HepG2 (cell line): ENCODE results near the gene YIF1A. TPM values are rescaled to one million over a fixed set of nuclear protein-coding genes. Genes with fewer than 3 reads are reported as not detected.
A peak's percentile ranks its signal among the peaks of the same experiment; 100 is the strongest.

Experiments
- ATAC-seq: fragments of 200-7000 bp; cut with Tn5 transposase; 3 replicates; pipeline ENCODE4 v1.9.1; 2020; ENCODE audit warnings: mild to moderate bottlenecking, moderate library complexity
- BruUV-seq: library from RNA; stranded (reverse); fragments of 400-500 nt; replicated peaks from 2 replicates; lab custom pipeline; 2021; lab: Mats Ljungman, UMichigan
- CTCF ChIA-PET: fragments of 300-600 bp; formaldehyde crosslinking; extraction: SDS; loops from one replicate; lab custom pipeline; 2021; ENCODE audit warnings: low total read pairs, inconsistent platforms, low intra/inter-chr PET ratio; lab: Yijun Ruan, JAX
- POLR2A ChIA-PET: fragments of 350-600 bp; sonication (Branson Sonifier 250); formaldehyde crosslinking; loops from one replicate; lab custom pipeline; 2020; ENCODE audit warnings: antibody characterized with exemption, inconsistent platforms; lab: Yijun Ruan, JAX
- DNase-seq: peaks from one replicate; pipeline ENCODE4 v3.0.0-alpha.2; 2015; ENCODE audit warnings: low spot score
- FAIRE-seq: peaks from 3 replicates; lab custom pipeline; 2011; peaks lifted over from hg19 to GRCh38; lab: Jason Lieb, UNC
- H2AFZ ChIP-seq: one replicate; pipeline ENCODE4 v1.6.1; 2011; ENCODE audit warnings: low read length, inconsistent platforms
- H3K27ac ChIP-seq: fragments of 300-600 bp; 3 replicates; pipeline ENCODE4 v1.8.0; 2011; ENCODE audit warnings: mixed run types, mild to moderate bottlenecking, mixed read lengths, low read length, inconsistent platforms; ENCODE audit not compliant: insufficient read depth; ENCODE audit errors: extremely low read length
- H3K27me3 ChIP-seq, 2 experiments: fragments of 200-600 bp in 1 of 2; 2 replicates in 1 of 2; 3 replicates in 1 of 2; pipeline versions ENCODE4 v1.6.0 to v1.8.0; 2011; ENCODE audit warnings: low read length in 2 of 2, mild to moderate bottlenecking in 2 of 2, moderate library complexity in 2 of 2, inconsistent platforms in 1 of 2; ENCODE audit not compliant: insufficient read depth in 2 of 2, control insufficient read depth in 1 of 2
- H3K36me3 ChIP-seq, 2 experiments: fragments of 200-600 bp in 1 of 2; replicated peaks in 1 of 2; 2 replicates in 1 of 2; 3 replicates in 1 of 2; pipeline versions ENCODE4 v1.5.1 to v1.8.0; 2011; ENCODE audit warnings: low read length in 2 of 2, inconsistent platforms in 1 of 2; ENCODE audit not compliant: insufficient read depth in 2 of 2, control insufficient read depth in 1 of 2
- H3K4me1 ChIP-seq: 2 replicates; pipeline ENCODE4 v1.5.1; 2012; ENCODE audit warnings: low read length, inconsistent platforms; ENCODE audit not compliant: insufficient read depth
- H3K4me2 ChIP-seq: 2 replicates; pipeline ENCODE4 v1.6.0; 2011; ENCODE audit warnings: low read depth, low read length, inconsistent platforms
- H3K4me3 ChIP-seq, 3 experiments: fragments of 200-600 bp in 1 of 3; sonication (generic), shearing (Covaris generic) in 1 of 3; replicated peaks in 1 of 3; 2 replicates each; pipeline ENCODE4 v1.5.1; 2011 to 2016; ENCODE audit warnings: low read length in 3 of 3, inconsistent platforms in 2 of 3, low read depth in 2 of 3, mild to moderate bottlenecking in 2 of 3, control low read depth in 1 of 3, mixed read lengths in 1 of 3; ENCODE audit not compliant: insufficient read depth in 1 of 3
- H3K79me2 ChIP-seq: one replicate; pipeline ENCODE4 v1.6.1; 2011; ENCODE audit warnings: low read length, inconsistent platforms; ENCODE audit not compliant: insufficient read depth
- H3K9ac ChIP-seq: 2 replicates; pipeline ENCODE4 v1.6.0; 2011; ENCODE audit warnings: mild to moderate bottlenecking, low read depth, low read length, inconsistent platforms; ENCODE audit not compliant: insufficient read depth
- H3K9me3 ChIP-seq: 2 replicates; pipeline ENCODE4 v1.5.1; 2012; ENCODE audit warnings: mild to moderate bottlenecking, low read length
- H4K20me1 ChIP-seq: 2 replicates; pipeline ENCODE4 v1.6.0; 2011; ENCODE audit warnings: inconsistent platforms, mild to moderate bottlenecking, low read length, moderate library complexity; ENCODE audit not compliant: insufficient read depth
- AGO2 ChIP-seq: fragments of 200-400 bp; formaldehyde crosslinking; optimal IDR thresholded peaks from 2 replicates; pipeline ENCODE3; 2017; ENCODE audit warnings: mild to moderate bottlenecking, low read depth, low read length, moderate library complexity
- CCDC6 ChIP-seq: sonication (generic); formaldehyde crosslinking; IDR thresholded peaks from 2 replicates; pipeline ENCODE4 v1.8.1; 2022; ENCODE audit warnings: mild to moderate bottlenecking, missing genetic modification reagents, moderate library complexity
- FOXC1 ChIP-seq: sonication (generic); formaldehyde crosslinking; IDR thresholded peaks from 2 replicates; pipeline ENCODE4 v1.8.0; 2022; ENCODE audit warnings: mild to moderate bottlenecking, missing genetic modification reagents, borderline replicate concordance
- KLF12 ChIP-seq: sonication (generic); formaldehyde crosslinking; IDR thresholded peaks from 2 replicates; pipeline ENCODE4 v1.4.0; 2020; ENCODE audit warnings: missing genetic modification reagents, borderline replicate concordance
- MBNL3 ChIP-seq: fragments of 250-450 bp; sonication (Bioruptor Pico); conservative IDR thresholded peaks from 2 replicates; pipeline ENCODE4 v1.8.0; 2022; ENCODE audit warnings: mild to moderate bottlenecking, inconsistent platforms
- ZFAT ChIP-seq: sonication (generic); formaldehyde crosslinking; conservative IDR thresholded peaks from 2 replicates; pipeline ENCODE4 v1.8.1; 2023; ENCODE audit warnings: missing genetic modification reagents, inconsistent platforms
- ZFP62 ChIP-seq: sonication (generic); formaldehyde crosslinking; IDR thresholded peaks from 2 replicates; pipeline ENCODE4 v1.4.0; 2020; ENCODE audit warnings: missing genetic modification reagents
- WGBS: methylation state at CpG from one replicate; pipeline ENCODE4 v1.1.6; 2017; ENCODE audit warnings: low lambda C conversion rate; 5-methylcytosine and 5-hydroxymethylcytosine counted together
- in situ Hi-C: cut with HindIII; loops from 2 replicates; pipeline ENCODE4 v1.10.0; 2017; ENCODE audit warnings: low pct_unique_long_range_greater_than_20kb; ENCODE audit not compliant: extremely low pct_ligation_motif_present
- intact Hi-C: fragments of 100-400 bp; cut with micrococcal nuclease; formaldehyde crosslinking; loops from one replicate; pipeline ENCODE4 v1.10.0; 2022; ENCODE audit not compliant: unreplicated experiment
- polyA plus RNA-seq, 8 experiments: library from polyadenylated mRNA; depleted of rRNA in 3 of 8; stranded (reverse) in 7 of 8; unstranded in 1 of 8; fragments of >200 nt; fragmentation: Illumina TruSeq in 4 of 8; extraction: Trizol in 4 of 8; gene quantifications; 2 replicates each; pipeline versions ENCODE4 v1.2.1 to v1.2.3, GENCODE V29; 2011 to 2016; ENCODE audit warnings: low read depth in 4 of 8, missing spikeins in 1 of 8, mixed read lengths in 1 of 8; ENCODE audit not compliant: insufficient read depth in 1 of 8
- total RNA-seq, 5 experiments: library from RNA; depleted of rRNA; stranded (reverse); fragments of >200 nt; fragmentation: Illumina TruSeq; extraction: Trizol; gene quantifications; 2 replicates each; pipeline ENCODE4 v1.2.3, GENCODE V29; 2016; ENCODE audit warnings: low read depth in 1 of 5
- TF ChIP-seq, protein P1 (sequence below): sonication (generic); formaldehyde crosslinking; IDR thresholded peaks from 2 replicates; pipeline ENCODE4 v1.5.0; 2020; ENCODE audit warnings: mild to moderate bottlenecking, missing genetic modification reagents
- TF ChIP-seq, protein P2 (sequence below): sonication (generic); formaldehyde crosslinking; IDR thresholded peaks from 2 replicates; pipeline ENCODE4 v1.5.0; 2020; ENCODE audit warnings: missing genetic modification reagents, mild to moderate bottlenecking, borderline replicate concordance
- TF ChIP-seq, protein P3 (sequence below): sonication (generic); formaldehyde crosslinking; IDR thresholded peaks from 2 replicates; pipeline ENCODE4 v1.4.0; 2020; ENCODE audit warnings: missing genetic modification reagents, borderline replicate concordance
- TF ChIP-seq, protein P4 (sequence below): IDR thresholded peaks from 2 replicates; pipeline ENCODE4 v1.6.1; 2016; ENCODE audit warnings: mild to moderate bottlenecking

The YIF1A gene
- total and polyA plus RNA-seq, 2 of the 13 experiments (the other 11 are each of a cell fraction or from before 2014, with no cell fraction given): 133 to 145 TPM

DNA sequence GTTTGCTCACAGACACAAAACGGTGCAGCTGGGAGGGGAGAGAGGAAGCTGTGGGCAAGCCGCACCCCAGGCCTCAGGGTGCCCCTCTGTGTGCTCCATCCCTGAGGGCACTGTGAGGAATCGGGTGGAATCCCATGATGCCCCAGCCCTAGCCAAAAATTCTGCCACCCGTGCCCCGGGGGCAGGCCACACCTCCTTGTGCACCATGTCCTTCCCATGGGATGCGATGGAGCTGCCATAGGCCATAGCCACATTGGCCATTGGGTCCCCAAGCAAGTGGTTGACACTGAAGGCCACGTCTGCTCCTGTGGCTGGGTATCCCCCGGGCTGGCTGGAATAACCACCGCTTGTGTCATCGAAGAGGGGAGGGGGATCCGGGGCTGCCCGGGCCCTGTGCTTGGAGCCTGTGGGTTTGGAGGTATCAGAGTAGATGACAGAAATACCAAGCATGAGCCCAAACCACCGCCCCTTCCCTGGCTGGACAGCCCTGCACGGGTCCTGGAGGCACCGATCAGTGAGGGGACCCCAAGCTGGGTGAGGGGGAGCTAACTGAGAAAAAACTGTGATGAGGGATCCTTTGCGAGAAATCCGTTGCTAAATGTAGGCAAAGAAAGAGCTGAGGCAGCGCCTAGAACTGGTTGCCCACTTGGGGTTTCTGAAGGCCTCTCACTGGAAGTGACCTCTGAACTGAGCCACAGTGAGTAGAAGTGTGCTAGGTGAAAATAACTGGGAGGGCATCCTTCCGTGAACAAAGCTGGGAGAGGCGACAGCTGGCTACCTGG, 863 bp downstream of the YIF1A start:
- H3K4me1 ChIP-seq: peaks cover 61% of the 10 kb centered on the region
- 1% methylated on average over 6 of the region's 20 CpGs for WGBS
- ATAC-seq (peak; percentile 22), DNase-seq (peak; percentile 39), FAIRE-seq (no peak)
- BruUV-seq: TSS peak; percentile 67
- in situ Hi-C loops (no loop called here), intact Hi-C loops (loop anchor here (2.0 kb wide), 1 partner anchor 19 kb away; the partner anchor contains the start of gene RAB1B)
- peaks cover 5 to 23% of the 10 kb centered on the region in 2 experiments; a peak in 4 of 5 replicates for H3K36me3 ChIP-seq
- no peak overlapping the region for H2AFZ ChIP-seq
- peaks cover 0 to 17% of the 10 kb centered on the region in 2 experiments; a peak in 4 of 5 replicates for H3K27me3 ChIP-seq
- peak overlapping the region; percentile 97 for H3K27ac ChIP-seq
- H3K4me2 ChIP-seq: peak overlapping the region; percentile 94
- CTCF ChIA-PET: interaction anchor here (1.0 kb wide), 1 partner anchor 21 kb away, joined by 3 read pairs; no protein-coding TSS in a partner anchor
- H3K79me2 ChIP-seq: peaks cover 29% of the 10 kb centered on the region
- POLR2A ChIA-PET: interaction anchor here (0.8 to 5.7 kb wide), 17 partner anchors 8 to 397 kb away, joined by 3 to 121 read pairs (median 6); partner anchors contain the start of genes CCDC85B, CD248, DPP3 and MRPL11
- no peaks in the 10 kb centered on the region for H4K20me1 ChIP-seq
- H3K9me3 ChIP-seq: no peaks in the 10 kb centered on the region
- peak overlapping the region; percentile 96 for H3K9ac ChIP-seq
- peak overlapping the region; percentile 79 to 95 (median 88) for H3K4me3 ChIP-seq
- TF ChIP-seq FOXC1 (0 out of 2 replicates have a peak, but pooled peaks have one; percentile 16), AGO2 (peak; percentile 23), MBNL3 (no peak), CCDC6 (no peak), ZFP62 (CRISPR knock-in tag) (no peak), KLF12 (CRISPR knock-in tag) (no peak), ZFAT (CRISPR knock-in tag) (no peak)
- TF ChIP-seq, protein P1, sequence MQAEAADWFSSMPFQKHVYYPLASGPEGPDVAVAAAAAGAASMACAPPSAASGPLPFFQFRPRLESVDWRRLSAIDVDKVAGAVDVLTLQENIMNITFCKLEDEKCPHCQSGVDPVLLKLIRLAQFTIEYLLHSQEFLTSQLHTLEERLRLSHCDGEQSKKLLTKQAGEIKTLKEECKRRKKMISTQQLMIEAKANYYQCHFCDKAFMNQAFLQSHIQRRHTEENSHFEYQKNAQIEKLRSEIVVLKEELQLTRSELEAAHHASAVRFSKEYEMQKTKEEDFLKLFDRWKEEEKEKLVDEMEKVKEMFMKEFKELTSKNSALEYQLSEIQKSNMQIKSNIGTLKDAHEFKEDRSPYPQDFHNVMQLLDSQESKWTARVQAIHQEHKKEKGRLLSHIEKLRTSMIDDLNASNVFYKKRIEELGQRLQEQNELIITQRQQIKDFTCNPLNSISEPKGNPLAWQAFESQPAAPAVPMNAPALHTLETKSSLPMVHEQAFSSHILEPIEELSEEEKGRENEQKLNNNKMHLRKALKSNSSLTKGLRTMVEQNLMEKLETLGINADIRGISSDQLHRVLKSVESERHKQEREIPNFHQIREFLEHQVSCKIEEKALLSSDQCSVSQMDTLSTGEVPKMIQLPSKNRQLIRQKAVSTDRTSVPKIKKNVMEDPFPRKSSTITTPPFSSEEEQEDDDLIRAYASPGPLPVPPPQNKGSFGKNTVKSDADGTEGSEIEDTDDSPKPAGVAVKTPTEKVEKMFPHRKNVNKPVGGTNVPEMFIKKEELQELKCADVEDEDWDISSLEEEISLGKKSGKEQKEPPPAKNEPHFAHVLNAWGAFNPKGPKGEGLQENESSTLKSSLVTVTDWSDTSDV: peak; percentile 79; the same call in 1 of the 2 replicates
- TF ChIP-seq, protein P2, sequence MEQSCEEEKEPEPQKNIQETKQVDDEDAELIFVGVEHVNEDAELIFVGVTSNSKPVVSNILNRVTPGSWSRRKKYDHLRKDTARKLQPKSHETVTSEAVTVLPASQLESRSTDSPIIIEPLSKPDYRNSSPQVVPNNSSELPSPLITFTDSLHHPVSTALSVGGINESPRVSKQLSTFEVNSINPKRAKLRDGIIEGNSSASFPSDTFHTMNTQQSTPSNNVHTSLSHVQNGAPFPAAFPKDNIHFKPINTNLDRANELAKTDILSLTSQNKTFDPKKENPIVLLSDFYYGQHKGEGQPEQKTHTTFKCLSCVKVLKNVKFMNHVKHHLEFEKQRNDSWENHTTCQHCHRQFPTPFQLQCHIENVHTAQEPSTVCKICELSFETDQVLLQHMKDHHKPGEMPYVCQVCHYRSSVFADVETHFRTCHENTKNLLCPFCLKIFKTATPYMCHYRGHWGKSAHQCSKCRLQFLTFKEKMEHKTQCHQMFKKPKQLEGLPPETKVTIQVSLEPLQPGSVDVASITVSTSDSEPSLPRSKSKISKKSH (CRISPR knock-in tag): peak; percentile 32; the same call in 1 of the 2 replicates
- TF ChIP-seq, protein P3, sequence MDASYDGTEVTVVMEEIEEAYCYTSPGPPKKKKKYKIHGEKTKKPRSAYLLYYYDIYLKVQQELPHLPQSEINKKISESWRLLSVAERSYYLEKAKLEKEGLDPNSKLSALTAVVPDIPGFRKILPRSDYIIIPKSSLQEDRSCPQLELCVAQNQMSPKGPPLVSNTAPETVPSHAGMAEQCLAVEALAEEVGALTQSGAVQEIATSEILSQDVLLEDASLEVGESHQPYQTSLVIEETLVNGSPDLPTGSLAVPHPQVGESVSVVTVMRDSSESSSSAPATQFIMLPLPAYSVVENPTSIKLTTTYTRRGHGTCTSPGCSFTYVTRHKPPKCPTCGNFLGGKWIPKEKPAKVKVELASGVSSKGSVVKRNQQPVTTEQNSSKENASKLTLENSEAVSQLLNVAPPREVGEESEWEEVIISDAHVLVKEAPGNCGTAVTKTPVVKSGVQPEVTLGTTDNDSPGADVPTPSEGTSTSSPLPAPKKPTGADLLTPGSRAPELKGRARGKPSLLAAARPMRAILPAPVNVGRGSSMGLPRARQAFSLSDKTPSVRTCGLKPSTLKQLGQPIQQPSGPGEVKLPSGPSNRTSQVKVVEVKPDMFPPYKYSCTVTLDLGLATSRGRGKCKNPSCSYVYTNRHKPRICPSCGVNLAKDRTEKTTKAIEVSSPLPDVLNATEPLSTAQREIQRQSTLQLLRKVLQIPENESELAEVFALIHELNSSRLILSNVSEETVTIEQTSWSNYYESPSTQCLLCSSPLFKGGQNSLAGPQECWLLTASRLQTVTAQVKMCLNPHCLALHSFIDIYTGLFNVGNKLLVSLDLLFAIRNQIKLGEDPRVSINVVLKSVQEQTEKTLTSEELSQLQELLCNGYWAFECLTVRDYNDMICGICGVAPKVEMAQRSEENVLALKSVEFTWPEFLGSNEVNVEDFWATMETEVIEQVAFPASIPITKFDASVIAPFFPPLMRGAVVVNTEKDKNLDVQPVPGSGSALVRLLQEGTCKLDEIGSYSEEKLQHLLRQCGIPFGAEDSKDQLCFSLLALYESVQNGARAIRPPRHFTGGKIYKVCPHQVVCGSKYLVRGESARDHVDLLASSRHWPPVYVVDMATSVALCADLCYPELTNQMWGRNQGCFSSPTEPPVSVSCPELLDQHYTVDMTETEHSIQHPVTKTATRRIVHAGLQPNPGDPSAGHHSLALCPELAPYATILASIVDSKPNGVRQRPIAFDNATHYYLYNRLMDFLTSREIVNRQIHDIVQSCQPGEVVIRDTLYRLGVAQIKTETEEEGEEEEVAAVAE (CRISPR knock-in tag): 0 out of 2 replicates have a peak, but pooled peaks have one; percentile 4
- TF ChIP-seq, protein P4, sequence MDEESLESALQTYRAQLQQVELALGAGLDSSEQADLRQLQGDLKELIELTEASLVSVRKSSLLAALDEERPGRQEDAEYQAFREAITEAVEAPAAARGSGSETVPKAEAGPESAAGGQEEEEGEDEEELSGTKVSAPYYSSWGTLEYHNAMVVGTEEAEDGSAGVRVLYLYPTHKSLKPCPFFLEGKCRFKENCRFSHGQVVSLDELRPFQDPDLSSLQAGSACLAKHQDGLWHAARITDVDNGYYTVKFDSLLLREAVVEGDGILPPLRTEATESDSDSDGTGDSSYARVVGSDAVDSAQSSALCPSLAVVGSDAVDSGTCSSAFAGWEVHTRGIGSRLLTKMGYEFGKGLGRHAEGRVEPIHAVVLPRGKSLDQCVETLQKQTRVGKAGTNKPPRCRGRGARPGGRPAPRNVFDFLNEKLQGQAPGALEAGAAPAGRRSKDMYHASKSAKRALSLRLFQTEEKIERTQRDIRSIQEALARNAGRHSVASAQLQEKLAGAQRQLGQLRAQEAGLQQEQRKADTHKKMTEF: no peak
